Inflammatory macrophage treated with lipopolysaccharide for 4 hours (primary cell): ENCODE measurements around the gene MYH11.

Experiments used
- DNase-seq: peaks from one replicate; pipeline ENCODE4 v3.0.0-alpha.2; 2020

MYH11 gene

DNA sequence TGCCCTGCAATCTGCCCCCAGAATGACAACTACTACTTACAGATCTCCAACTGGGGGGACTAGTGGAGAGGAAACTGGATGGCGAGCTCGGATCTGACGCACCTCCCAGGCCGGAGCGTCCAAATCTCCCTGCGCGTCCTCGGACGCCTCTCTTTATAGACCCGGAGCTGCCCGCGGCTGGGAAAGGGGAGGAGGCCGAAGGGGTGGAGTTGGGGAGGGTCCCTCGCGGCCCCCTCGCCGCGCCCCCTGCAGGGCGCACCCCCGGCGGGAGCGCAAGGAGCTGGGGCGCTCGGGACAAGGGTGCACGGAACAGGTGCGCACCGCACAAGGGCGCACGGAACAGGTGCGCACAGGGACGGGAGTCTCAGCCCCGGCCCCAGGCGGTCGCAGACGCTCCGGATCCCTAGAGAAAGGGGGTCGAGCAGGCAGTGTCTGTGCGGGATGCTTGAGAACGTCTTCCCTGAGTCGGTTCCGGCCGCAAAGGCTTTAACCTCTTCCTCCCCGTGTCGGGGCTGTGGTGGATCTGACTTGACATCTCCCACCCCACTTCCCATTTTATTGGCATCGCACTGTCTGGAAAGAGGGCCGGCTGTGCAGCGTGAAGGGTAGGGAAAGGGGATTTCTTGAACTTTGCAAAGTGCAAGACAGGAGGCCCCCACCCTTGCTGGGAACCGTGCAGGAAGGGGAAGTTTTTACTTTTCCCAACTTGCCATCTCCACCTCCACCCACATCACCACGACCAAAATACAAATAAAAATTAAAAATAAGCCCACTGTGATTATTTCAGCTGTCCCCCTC lies at the start of gene MYH11:
Gene MYH11 (minus strand): TSS at position 128 of the 798 bp plus-strand sequence. CDS start 18,776 bp downstream, outside the sequence.
- DNase-seq, result peak; percentile 54

GRCh38 chr16:15906439-15906838 lies 49.6 kb upstream of the MYH11 start:
- no peak for DNase-seq

DNA sequence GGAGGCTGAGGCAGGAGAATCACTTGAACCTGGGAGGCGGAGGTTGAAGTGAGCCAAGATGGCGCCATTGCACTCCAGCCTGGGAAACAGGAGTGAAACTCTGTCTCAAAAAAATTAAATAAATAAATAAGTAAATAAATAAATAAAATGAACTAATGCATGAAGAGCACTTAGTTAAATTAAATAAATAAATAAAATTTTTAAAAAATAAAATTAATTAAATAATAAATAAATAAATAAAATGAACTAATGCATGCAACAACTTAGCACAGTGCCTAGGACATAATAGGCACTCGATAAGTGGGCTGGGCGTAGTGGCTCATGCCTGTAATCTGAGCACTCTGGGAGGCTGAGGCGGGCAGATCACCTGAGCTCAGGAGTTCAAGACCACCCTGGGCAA lies 47.1 kb upstream of the MYH11 start:
- DNase-seq, result no peak

GRCh38 chr16:15900901-15901500 lies 44.2 kb upstream of the MYH11 start:
- DNase-seq, result no peak

- no peak for DNase-seq
Measured at GRCh38 chr16:15900357-15900756, 43.5 kb upstream of the MYH11 start.

DNA sequence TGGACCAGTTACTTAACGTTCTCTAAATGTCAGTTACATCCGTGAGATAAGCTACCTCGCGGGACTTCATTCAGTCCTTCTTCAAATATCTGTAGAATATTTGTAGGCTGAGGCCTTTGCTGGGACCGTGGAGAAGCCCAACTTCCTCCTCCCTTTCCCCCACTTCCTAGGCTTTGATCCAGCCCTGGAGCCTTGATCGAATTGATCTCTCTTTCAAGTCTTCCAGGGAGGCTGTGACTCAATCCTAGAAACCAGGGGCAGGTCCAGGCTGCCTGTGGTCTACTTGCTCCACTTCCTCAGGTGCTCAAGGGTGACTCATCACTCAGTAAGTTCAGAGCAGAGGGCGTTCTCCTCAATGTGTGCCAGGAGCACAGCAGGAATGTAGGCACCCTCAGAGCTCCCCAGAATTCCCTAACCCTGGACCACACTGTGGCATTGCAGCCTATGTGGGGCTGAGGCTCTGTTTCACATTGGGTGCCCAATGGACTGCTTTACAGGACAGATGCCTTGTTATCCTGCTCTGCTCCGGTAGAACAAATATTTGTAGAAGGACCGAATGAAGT lies 42.8 kb upstream of the MYH11 start:
- DNase-seq, result no peak

- DNase-seq, result no peak
Measured at GRCh38 chr16:15898654-15899053, 41.8 kb upstream of the MYH11 start.

GRCh38 chr16:15897834-15898254 lies 41.0 kb upstream of the MYH11 start:
- peak; percentile 73 for DNase-seq

GRCh38 chr16:15897121-15897780 lies 40.4 kb upstream of the MYH11 start:
- DNase-seq, result no peak

GRCh38 chr16:15894571-15895374 lies 37.9 kb upstream of the MYH11 start:
- no peak for DNase-seq

DNA sequence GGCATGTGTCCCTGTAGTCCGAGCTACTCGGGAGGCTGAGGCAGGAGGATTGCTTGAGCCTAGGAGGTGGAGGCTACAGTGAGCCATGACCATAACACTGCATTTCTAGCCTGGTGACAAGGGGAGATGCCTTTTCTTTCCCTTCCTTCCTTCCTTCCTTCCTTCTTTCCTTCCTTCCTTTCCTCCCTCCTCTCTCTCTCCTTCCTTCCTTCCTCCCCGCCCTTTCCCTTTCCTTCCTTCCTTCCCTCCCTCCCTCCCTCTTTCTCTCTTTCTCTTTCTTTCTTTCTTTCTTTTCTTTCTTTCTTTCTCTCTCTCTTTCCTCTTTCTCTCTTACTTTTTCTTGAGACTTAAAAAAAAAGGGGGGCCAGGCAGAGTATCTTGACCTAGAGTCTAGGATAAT lies 34.7 kb upstream of the MYH11 start:
- DNase-seq, result no peak

- peak; percentile 100 for DNase-seq
Measured at GRCh38 chr16:15888072-15888976, 31.5 kb upstream of the MYH11 start, which contains the start of gene CEP20. Gene CEP20 (minus strand): TSS chr16:15888603. CDS start chr16:15888585, 18 bp downstream.

- DNase-seq, result no peak
Measured at GRCh38 chr16:15887283-15887682, 30.5 kb upstream of the MYH11 start.

DNA sequence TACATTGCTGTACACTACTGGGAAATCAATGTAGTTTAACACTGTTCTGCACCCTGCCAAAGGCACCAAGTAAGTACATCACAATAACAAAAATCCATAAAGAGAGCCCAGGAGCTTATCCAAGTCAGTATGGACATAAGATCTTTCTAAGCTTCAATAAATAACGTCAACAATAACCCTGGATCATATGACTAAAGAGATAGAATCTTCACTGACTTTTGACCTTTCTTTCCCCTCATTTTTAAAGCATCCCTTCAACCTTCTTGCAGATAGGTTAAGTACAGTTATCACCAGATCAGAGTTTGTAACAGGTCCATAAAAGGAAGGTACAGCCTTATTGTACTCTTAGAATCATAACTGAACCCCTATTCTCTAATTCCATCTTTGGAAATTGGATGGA lies 29.2 kb upstream of the MYH11 start:
- DNase-seq, result no peak

- no peak for DNase-seq
Measured at GRCh38 chr16:15885560-15886001, 28.8 kb upstream of the MYH11 start.

DNA sequence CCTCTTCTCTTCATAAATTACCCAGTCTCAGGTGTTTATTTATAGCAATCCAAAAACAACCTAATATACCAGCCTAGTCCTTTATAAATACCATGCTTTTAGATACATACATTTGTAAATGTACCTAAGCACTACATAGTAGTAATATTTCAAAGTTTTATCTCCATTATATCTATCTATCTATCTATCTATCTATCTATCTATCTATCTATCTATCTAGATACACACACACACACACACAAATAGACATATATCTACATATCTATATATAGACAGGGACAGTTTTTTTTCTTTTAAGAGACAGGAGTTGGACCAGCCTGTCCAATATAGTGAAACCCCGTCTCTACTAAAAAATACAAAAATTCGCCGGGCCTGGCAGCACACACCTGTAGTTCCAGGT lies 25.7 kb upstream of the MYH11 start:
- DNase-seq, result no peak

GRCh38 chr16:15881794-15882379 lies 25.1 kb upstream of the MYH11 start:
- DNase-seq, result no peak

GRCh38 chr16:15880434-15881308 lies 23.8 kb upstream of the MYH11 start:
- no peak for DNase-seq

DNA sequence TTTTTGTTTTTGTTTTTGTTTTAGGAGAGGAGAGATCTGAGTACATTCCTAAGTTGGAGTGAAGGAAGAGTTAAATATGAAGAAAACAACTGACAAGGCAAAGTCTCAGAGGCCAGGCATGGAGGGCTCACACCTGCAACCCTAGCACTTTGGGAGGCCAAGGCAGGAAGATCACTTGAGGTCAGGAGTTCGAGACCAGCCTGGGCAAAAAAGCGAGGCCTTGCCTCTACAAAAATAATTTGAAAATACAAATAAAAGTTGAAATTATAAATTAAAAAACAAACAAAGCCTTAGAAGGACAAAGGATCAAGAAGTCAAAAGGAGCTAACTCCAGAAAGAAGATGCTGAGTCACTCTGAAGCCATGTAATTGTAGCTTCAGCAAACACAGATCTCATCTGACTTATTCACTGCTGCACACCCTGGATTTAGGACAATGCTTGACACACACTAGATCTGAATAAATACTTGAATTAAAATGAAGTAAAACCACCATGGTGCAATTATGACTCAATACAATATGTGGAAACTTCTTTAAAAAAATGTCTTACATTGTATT lies 22.5 kb upstream of the MYH11 start:
- peak; percentile 74 for DNase-seq

DNA sequence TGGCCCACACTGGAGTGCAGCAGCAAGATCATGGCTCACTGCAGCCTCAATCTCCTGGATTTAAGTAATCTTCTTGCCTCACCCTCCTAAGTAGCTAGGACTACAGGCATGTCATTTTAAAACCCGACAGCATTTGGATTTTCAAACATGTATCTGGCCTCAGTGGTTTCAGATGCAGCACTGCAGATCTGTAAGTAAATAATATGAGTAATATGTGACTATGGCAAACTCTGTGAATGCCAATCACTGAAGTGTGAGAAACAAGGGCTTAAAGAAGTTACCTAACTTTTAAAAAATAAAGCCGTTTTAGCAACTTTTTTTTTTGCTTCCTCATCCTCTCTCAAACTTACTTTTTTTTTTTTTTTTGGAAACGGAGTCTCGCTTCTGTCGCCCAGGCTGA lies 19.7 kb upstream of the MYH11 start:
- no peak for DNase-seq
